Bronchial epithelial cell (primary cell): ENCODE measurements around the gene MYO1B. TPM values are rescaled to one million over a fixed set of nuclear protein-coding genes. Genes with fewer than 3 reads are reported as not detected.
A peak's percentile ranks its signal among the peaks of the same experiment; 100 is the strongest.

Source experiments
- DNase-seq: peaks from one replicate; pipeline ENCODE4 v3.0.0-alpha.2; 2010; ENCODE audit warnings: low read depth
- FAIRE-seq: peaks from 2 replicates; lab custom pipeline; 2011; peaks lifted over from hg19 to GRCh38; lab: Jason Lieb, UNC
- H3K27me3 ChIP-seq: 2 replicates; pipeline ENCODE4 v1.5.1; 2011; ENCODE audit warnings: low read length; ENCODE audit not compliant: control insufficient read depth, insufficient read depth
- H3K36me3 ChIP-seq: 2 replicates; pipeline ENCODE4 v1.5.1; 2011; ENCODE audit warnings: low read length; ENCODE audit not compliant: control insufficient read depth, insufficient read depth
- H3K4me3 ChIP-seq: 2 replicates; pipeline ENCODE4 v1.5.1; 2011; ENCODE audit warnings: mild to moderate bottlenecking, low read depth, low read length, control low read depth
- CTCF ChIP-seq: IDR thresholded peaks from 2 replicates; pipeline ENCODE4 v1.5.1; 2011; ENCODE audit warnings: mild to moderate bottlenecking, moderate library complexity, low read length, control low read depth, inconsistent platforms; ENCODE audit not compliant: insufficient read depth, severe bottlenecking
- total RNA-seq: library from RNA; depleted of rRNA; stranded (reverse); fragments of >200 nt; gene quantifications from 2 replicates; pipeline ENCODE4 v1.2.1, GENCODE V29; 2014

The MYO1B gene
- total RNA-seq, 1 donor from 2014 or later, result 247 TPM

GRCh38 chr2:191396794-191397193 lies 151.6 kb downstream of the MYO1B start:
- FAIRE-seq, result no peak
- TF ChIP-seq CTCF, result no peak
- H3K27me3 ChIP-seq, result no peaks in the 10 kb centered on the region
- H3K4me3 ChIP-seq, result no peak overlapping the region
- DNase-seq, result no peak
- peaks cover 26% of the 10 kb centered on the region for H3K36me3 ChIP-seq

GRCh38 chr2:191399601-191400000 lies 154.4 kb downstream of the MYO1B start:
- no peak for TF ChIP-seq CTCF
- FAIRE-seq (no peak), DNase-seq (no peak)
- Histone ChIP-seq H3K36me3 (peaks cover 22% of the 10 kb centered on the region), H3K4me3 (no peak overlapping the region), H3K27me3 (no peaks in the 10 kb centered on the region)

- Histone ChIP-seq H3K27me3 (no peaks in the 10 kb centered on the region), H3K4me3 (no peak overlapping the region), H3K36me3 (peaks cover 20% of the 10 kb centered on the region)
- FAIRE-seq (no peak), DNase-seq (no peak)
- TF ChIP-seq CTCF, result no peak
These were observed 156.1 kb downstream of the MYO1B start for GRCh38 chr2:191401287-191401686.

- FAIRE-seq, result no peak
- Histone ChIP-seq H3K36me3 (peaks cover 19% of the 10 kb centered on the region), H3K27me3 (no peaks in the 10 kb centered on the region), H3K4me3 (no peak overlapping the region)
- TF ChIP-seq CTCF, result no peak
- DNase-seq, result no peak
These were observed 157.9 kb downstream of the MYO1B start for GRCh38 chr2:191402966-191403565.

GRCh38 chr2:191404568-191404991 lies 159.4 kb downstream of the MYO1B start:
- FAIRE-seq (no peak), DNase-seq (peak; percentile 31)
- TF ChIP-seq CTCF, result no peak
- H3K36me3 ChIP-seq, result peaks cover 20% of the 10 kb centered on the region
- no peaks in the 10 kb centered on the region for H3K27me3 ChIP-seq
- H3K4me3 ChIP-seq, result no peak overlapping the region

GRCh38 chr2:191405546-191405945 lies 160.3 kb downstream of the MYO1B start:
- DNase-seq (no peak), FAIRE-seq (no peak)
- Histone ChIP-seq H3K4me3 (no peak overlapping the region), H3K36me3 (peaks cover 18% of the 10 kb centered on the region), H3K27me3 (no peaks in the 10 kb centered on the region)
- TF ChIP-seq CTCF, result no peak
